OCI-LY3 (cell line): ENCODE measurements around the gene GPR18.

Experiments
- EZH2phosphoT487 ChIP-seq: fragments of 200-600 bp; shearing (Covaris generic); IDR thresholded peaks from 2 replicates; pipeline ENCODE4 v1.6.1; 2018; ENCODE audit warnings: antibody characterized with exemption, mixed run types, low read depth
- TF ChIP-seq, protein P1 (sequence below): fragments of 200-600, 300-600 bp; sonication (generic); IDR thresholded peaks from 2 replicates; pipeline ENCODE4 v1.5.1; 2014; ENCODE audit warnings: antibody characterized with exemption, low read length, low read depth

DNA sequence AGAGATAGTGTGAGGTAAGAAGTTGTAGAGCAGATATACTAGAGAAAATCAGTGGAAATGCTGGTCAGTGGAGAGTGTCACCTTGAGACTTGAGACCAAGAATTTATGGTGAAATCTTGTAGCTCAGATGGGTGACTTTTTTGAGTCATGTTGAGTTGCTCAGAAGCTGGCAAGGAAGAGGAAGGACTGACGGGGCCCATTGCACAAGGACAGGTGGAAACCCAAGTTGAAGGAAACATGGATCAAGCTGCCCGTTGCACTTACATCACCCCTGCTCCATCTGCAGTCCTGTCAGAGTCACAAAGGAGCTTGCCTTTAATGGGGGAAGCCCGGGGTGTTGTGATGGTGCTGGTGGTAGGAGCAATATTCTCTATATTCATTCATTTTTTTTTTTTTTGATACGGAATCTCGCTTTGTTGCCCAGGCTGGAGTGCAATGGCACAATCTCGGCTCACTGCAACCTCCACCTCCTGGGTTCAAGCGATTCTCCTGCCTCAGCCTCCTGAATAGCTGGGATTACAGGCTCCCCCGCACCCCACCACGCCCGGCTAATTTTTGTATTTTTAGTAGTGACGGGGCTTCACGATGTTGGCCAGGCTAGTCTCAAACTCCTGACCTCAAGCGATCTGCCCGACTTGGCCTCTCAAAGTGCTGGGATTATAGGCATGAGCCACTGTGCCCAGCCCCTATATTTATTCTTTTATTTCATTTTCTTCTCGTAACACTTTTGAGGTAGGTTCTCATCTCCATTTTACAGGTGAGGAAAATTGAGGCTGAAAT is 30.1 kb downstream of the GPR18 start:
- TF ChIP-seq, protein P1, sequence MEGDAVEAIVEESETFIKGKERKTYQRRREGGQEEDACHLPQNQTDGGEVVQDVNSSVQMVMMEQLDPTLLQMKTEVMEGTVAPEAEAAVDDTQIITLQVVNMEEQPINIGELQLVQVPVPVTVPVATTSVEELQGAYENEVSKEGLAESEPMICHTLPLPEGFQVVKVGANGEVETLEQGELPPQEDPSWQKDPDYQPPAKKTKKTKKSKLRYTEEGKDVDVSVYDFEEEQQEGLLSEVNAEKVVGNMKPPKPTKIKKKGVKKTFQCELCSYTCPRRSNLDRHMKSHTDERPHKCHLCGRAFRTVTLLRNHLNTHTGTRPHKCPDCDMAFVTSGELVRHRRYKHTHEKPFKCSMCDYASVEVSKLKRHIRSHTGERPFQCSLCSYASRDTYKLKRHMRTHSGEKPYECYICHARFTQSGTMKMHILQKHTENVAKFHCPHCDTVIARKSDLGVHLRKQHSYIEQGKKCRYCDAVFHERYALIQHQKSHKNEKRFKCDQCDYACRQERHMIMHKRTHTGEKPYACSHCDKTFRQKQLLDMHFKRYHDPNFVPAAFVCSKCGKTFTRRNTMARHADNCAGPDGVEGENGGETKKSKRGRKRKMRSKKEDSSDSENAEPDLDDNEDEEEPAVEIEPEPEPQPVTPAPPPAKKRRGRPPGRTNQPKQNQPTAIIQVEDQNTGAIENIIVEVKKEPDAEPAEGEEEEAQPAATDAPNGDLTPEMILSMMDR, result no peak
- TF ChIP-seq EZH2phosphoT487, result no peak
